ENCODE results near the gene TSPAN11. TPM values are rescaled to one million over a fixed set of nuclear protein-coding genes. Genes with fewer than 3 reads are reported as not detected.

TSPAN11 gene
- total RNA-seq, 1 donor from 2014 or later = 1.4 TPM

GRCh38 chr12:31037931-31038330 lies 111.4 kb downstream of the TSPAN11 start:
- no peak for DNase-seq (ENCODE audit: low spot score)

DNA sequence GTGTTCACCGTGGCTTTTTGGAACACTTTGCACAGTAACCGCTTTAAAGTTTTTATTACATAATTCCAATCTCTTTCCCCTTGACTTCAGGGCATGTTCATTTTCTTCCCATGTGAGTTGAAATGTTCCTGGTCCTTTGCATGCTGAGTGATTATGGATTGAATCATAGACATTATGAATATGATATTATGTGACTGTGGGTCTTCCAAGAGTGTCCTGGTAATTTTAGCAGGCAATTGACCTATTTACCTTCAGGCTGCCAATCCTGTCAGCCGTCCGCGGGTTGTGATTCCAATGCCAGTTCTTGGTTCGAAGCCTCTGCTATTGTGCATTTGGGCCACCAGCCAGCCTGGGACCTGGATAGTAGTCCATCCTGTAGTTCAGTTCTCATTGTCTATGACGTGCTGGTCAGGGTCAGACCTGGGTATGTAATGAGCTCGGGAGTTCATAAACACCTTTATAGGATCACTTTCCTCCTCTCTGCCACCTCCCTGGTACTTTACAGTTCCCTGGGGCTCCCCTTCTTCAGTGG lies 114.6 kb downstream of the TSPAN11 start:
- no peak for DNase-seq (ENCODE audit: low spot score)

Other genes with a start within 250 kb of the TSPAN11 start
- gene IPO8, start 230.9 kb upstream of the TSPAN11 start, total RNA-seq = 41.4 TPM
- 14.5 TPM for gene CAPRIN2, start 171.8 kb upstream of the TSPAN11 start, total RNA-seq
- 28.3 TPM for gene DDX11, start 147.1 kb downstream of the TSPAN11 start, total RNA-seq

All from mesenteric fat pad (tissue), 1 donor.